IMR-90 (cell line): ENCODE data around the gene ZNF555. TPM values are rescaled to one million over a fixed set of nuclear protein-coding genes. Genes with fewer than 3 reads are reported as not detected.
"Not testable (repeated sequence)": the region's sequence is repeated elsewhere in the genome, so short reads cannot be mapped to it uniquely, and the experiment has no call there.

Experiments used
- ATAC-seq: fragments of 200-7000 bp; cut with Tn5 transposase; 2 replicates; pipeline ENCODE4 v1.9.1; 2020; ENCODE audit warnings: low read depth, mild to moderate bottlenecking, moderate library complexity
- BruUV-seq: library from RNA; stranded (reverse); fragments of 400-500 nt; replicated peaks from 2 replicates; lab custom pipeline; 2021; lab: Mats Ljungman, UMichigan
- CTCF ChIA-PET: fragments of 300-600 bp; formaldehyde crosslinking; extraction: SDS; loops from one replicate; lab custom pipeline; 2021; ENCODE audit warnings: antibody characterized with exemption; lab: Yijun Ruan, JAX
- POLR2A ChIA-PET: fragments of 300-600 bp; sonication (Branson Sonifier 250); formaldehyde crosslinking; loops from one replicate; lab custom pipeline; 2022; ENCODE audit warnings: antibody characterized with exemption; ENCODE audit not compliant: unreplicated experiment; lab: Charles Lee
- DNase-seq: peaks from one replicate; pipeline ENCODE4 v3.0.0; 2013
- H2AFZ ChIP-seq: replicated peaks from 2 replicates; pipeline ENCODE3; 2013; ENCODE audit warnings: low read length, mild to moderate bottlenecking; ENCODE audit not compliant: poor library complexity
- H2AK5ac ChIP-seq: 2 replicates; pipeline ENCODE4 v1.6.1; 2013; ENCODE audit warnings: low read depth, low read length, inconsistent platforms
- H2AK9ac ChIP-seq: replicated peaks from 2 replicates; pipeline ENCODE3; 2013; ENCODE audit warnings: mild to moderate bottlenecking, low read depth, low read length, moderate library complexity; ENCODE audit not compliant: poor library complexity
- H2BK120ac ChIP-seq: 2 replicates; pipeline ENCODE4 v1.6.1; 2013; ENCODE audit warnings: low read depth, low read length, inconsistent platforms
- H2BK15ac ChIP-seq: 3 replicates; pipeline ENCODE4 v1.6.1; 2013; ENCODE audit warnings: low read depth, low read length, inconsistent platforms
- H2BK20ac ChIP-seq: 2 replicates; pipeline ENCODE4 v1.6.1; 2013; ENCODE audit warnings: low read depth, mild to moderate bottlenecking, inconsistent platforms, low read length, moderate library complexity
- H2BK5ac ChIP-seq: 2 replicates; pipeline ENCODE4 v1.6.1; 2013; ENCODE audit warnings: mild to moderate bottlenecking, low read depth, low read length, inconsistent platforms; ENCODE audit not compliant: poor library complexity, severe bottlenecking
- H3K14ac ChIP-seq: replicated peaks from 2 replicates; pipeline ENCODE4 v1.6.1; 2013; ENCODE audit warnings: low read depth, low read length, inconsistent platforms
- H3K18ac ChIP-seq: 2 replicates; pipeline ENCODE4 v1.6.1; 2013; ENCODE audit warnings: low read depth, low read length, control low read depth
- H3K23ac ChIP-seq: 2 replicates; pipeline ENCODE4 v1.6.1; 2013; ENCODE audit warnings: low read depth, low read length, inconsistent platforms
- H3K27ac ChIP-seq: 2 replicates; pipeline ENCODE4 v1.5.1; 2013; ENCODE audit warnings: mild to moderate bottlenecking, control low read depth, low read length; ENCODE audit not compliant: insufficient read depth
- H3K27me3 ChIP-seq: 2 replicates; pipeline ENCODE4 v1.6.1; 2013; ENCODE audit warnings: low read length; ENCODE audit not compliant: control insufficient read depth, insufficient read depth
- H3K36me3 ChIP-seq: 2 replicates; pipeline ENCODE4 v1.6.1; 2013; ENCODE audit warnings: low read length, mixed read lengths; ENCODE audit not compliant: control insufficient read depth, insufficient read depth
- H3K4ac ChIP-seq: 2 replicates; pipeline ENCODE4 v1.6.1; 2013; ENCODE audit warnings: low read depth, low read length, inconsistent platforms
- H3K4me1 ChIP-seq: 2 replicates; pipeline ENCODE4 v1.6.1; 2013; ENCODE audit warnings: low read length, mixed read lengths; ENCODE audit not compliant: control insufficient read depth, insufficient read depth
- H3K4me2 ChIP-seq: 2 replicates; pipeline ENCODE4 v1.6.1; 2013; ENCODE audit warnings: low read depth, mild to moderate bottlenecking, control low read depth, low read length, moderate library complexity
- H3K4me3 ChIP-seq: 2 replicates; pipeline ENCODE4 v1.5.1; 2013; ENCODE audit warnings: low read depth, mild to moderate bottlenecking, control low read depth, low read length, moderate library complexity; ENCODE audit not compliant: insufficient read depth
- H3K56ac ChIP-seq: 2 replicates; pipeline ENCODE4 v1.6.1; 2013; ENCODE audit warnings: low read length, inconsistent platforms; ENCODE audit not compliant: insufficient read depth; ENCODE audit errors: extremely low read depth
- H3K79me1 ChIP-seq, 2 experiments: 2 replicates each; pipeline ENCODE4 v1.6.1; 2013; ENCODE audit warnings: low read length in 2 of 2, inconsistent platforms in 1 of 2, low read depth in 1 of 2
- H3K9ac ChIP-seq: 2 replicates; pipeline ENCODE4 v1.6.1; 2013; ENCODE audit warnings: low read depth, low read length, control low read depth
- H3K9me1 ChIP-seq: 2 replicates; pipeline ENCODE4 v1.6.1; 2013; ENCODE audit warnings: low read length, inconsistent platforms; ENCODE audit not compliant: insufficient read depth
- H3K9me3 ChIP-seq: 2 replicates; pipeline ENCODE4 v1.6.1; 2013; ENCODE audit warnings: low read length; ENCODE audit not compliant: control insufficient read depth, insufficient read depth
- H4K20me1 ChIP-seq: 2 replicates; pipeline ENCODE4 v1.6.1; 2013; ENCODE audit warnings: low read length, inconsistent platforms; ENCODE audit not compliant: insufficient read depth
- H4K5ac ChIP-seq: 2 replicates; pipeline ENCODE4 v1.6.1; 2013; ENCODE audit warnings: mild to moderate bottlenecking, low read depth, low read length, control low read depth
- H4K8ac ChIP-seq, 2 experiments: 2 replicates each; pipeline ENCODE4 v1.6.1; 2013; ENCODE audit warnings: low read depth in 2 of 2, low read length in 2 of 2, control low read depth in 1 of 2, inconsistent platforms in 1 of 2
- H4K91ac ChIP-seq: 2 replicates; pipeline ENCODE4 v1.6.1; 2013; ENCODE audit warnings: low read depth, low read length, inconsistent platforms; ENCODE audit not compliant: insufficient read depth
- WGBS, 2 experiments: methylation state at CpG; one replicate each; pipeline versions ENCODE4 v1.1.5 to v1.1.7; 2013; ENCODE audit warnings: missing lambda C conversion rate in 2 of 2; ENCODE audit not compliant: insufficient read length in 1 of 2; ENCODE audit errors: extremely low coverage in 2 of 2; 5-methylcytosine and 5-hydroxymethylcytosine counted together
- dilution Hi-C: fragments of 300-500 bp; cut with HindIII; formaldehyde crosslinking; loops from one replicate; pipeline ENCODE4 v1.14.3; 2018; ENCODE audit warnings: low sequenced_read_pairs; ENCODE audit not compliant: unreplicated experiment
- in situ Hi-C: fragments of 300-500 bp; cut with MboI; formaldehyde crosslinking; loops from 3 replicates; pipeline ENCODE4 v1.14.3; 2019; ENCODE audit warnings: low sequenced_read_pairs, inconsistent platforms, mixed read lengths
- intact Hi-C: fragments of 100-400 bp; cut with micrococcal nuclease; formaldehyde crosslinking; loops from 2 replicates; pipeline ENCODE4 v1.10.0; 2022
- polyA plus RNA-seq, 3 experiments: library from polyadenylated mRNA; depleted of rRNA; stranded (reverse); fragments of >200 nt; gene quantifications; 2 replicates each; pipeline ENCODE4 v1.2.3, GENCODE V29; 2012; ENCODE audit warnings: low replicate concordance in 1 of 3
- total RNA-seq: library from RNA; depleted of rRNA; stranded (reverse); fragments of >200 nt; gene quantifications from 2 replicates; pipeline ENCODE4 v1.2.3, GENCODE V29; 2012

The ZNF555 gene
- total and polyA plus RNA-seq, 2 of the 4 experiments (the other 2 are of a cell fraction), result 2.8 to 9.7 TPM

DNA sequence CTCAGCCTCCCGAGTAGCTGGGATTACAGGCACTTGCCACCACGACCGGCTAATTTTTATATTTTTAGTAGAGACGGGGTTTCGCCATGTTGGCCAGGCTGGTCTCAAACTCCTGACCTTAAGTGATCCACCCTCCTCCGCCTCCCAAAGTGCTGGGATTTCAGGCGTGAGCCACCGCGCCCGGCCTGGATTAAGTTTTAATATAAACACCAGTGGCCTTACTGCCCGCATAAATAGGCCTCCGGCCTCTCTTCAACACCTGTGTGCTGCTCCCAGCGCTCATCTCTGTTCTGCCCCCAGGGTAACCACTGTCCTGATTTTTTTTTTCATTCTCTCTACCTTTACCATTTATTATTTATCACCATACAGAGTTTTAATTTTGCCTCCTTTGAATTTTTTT is 62.1 kb downstream of the ZNF555 start:
- BruUV-seq, ATAC-seq, H3K14ac ChIP-seq, H2BK5ac ChIP-seq, H4K5ac ChIP-seq, H2AK5ac ChIP-seq, in situ Hi-C loops, H4K91ac ChIP-seq, CTCF ChIA-PET, H4K20me1 ChIP-seq, H2BK20ac ChIP-seq, H2AFZ ChIP-seq, H3K36me3 ChIP-seq, H3K4me3 ChIP-seq, H3K9me3 ChIP-seq, intact Hi-C loops, H3K9me1 ChIP-seq, DNase-seq, H2BK15ac ChIP-seq, H3K27me3 ChIP-seq, H3K9ac ChIP-seq, H3K27ac ChIP-seq, H3K4me2 ChIP-seq, H3K23ac ChIP-seq, H3K4me1 ChIP-seq, H2AK9ac ChIP-seq, H2BK120ac ChIP-seq, H4K8ac ChIP-seq, dilution Hi-C loops, H3K18ac ChIP-seq, POLR2A ChIA-PET, H3K56ac ChIP-seq, H3K4ac ChIP-seq: not testable (repeated sequence)
- WGBS, 2 experiments, result 91% methylated on average over 7 of the region's 13 CpGs; no CpG with 5 or more reads in 1 of the 2 experiments
- peaks cover 17 to 36% of the 10 kb centered on the region in 2 experiments for H3K79me1 ChIP-seq
